HG03025 (cell line): ENCODE data around the gene RPS6KA2.

ENCODE experiments used
- ATAC-seq: cut with Tn5 transposase; IDR thresholded peaks from one replicate; pipeline ENCODE4 v1.9.1; 2021; ENCODE audit warnings: mild to moderate bottlenecking, moderate library complexity; ENCODE audit not compliant: unreplicated experiment, low FRiP score

Gene RPS6KA2

DNA sequence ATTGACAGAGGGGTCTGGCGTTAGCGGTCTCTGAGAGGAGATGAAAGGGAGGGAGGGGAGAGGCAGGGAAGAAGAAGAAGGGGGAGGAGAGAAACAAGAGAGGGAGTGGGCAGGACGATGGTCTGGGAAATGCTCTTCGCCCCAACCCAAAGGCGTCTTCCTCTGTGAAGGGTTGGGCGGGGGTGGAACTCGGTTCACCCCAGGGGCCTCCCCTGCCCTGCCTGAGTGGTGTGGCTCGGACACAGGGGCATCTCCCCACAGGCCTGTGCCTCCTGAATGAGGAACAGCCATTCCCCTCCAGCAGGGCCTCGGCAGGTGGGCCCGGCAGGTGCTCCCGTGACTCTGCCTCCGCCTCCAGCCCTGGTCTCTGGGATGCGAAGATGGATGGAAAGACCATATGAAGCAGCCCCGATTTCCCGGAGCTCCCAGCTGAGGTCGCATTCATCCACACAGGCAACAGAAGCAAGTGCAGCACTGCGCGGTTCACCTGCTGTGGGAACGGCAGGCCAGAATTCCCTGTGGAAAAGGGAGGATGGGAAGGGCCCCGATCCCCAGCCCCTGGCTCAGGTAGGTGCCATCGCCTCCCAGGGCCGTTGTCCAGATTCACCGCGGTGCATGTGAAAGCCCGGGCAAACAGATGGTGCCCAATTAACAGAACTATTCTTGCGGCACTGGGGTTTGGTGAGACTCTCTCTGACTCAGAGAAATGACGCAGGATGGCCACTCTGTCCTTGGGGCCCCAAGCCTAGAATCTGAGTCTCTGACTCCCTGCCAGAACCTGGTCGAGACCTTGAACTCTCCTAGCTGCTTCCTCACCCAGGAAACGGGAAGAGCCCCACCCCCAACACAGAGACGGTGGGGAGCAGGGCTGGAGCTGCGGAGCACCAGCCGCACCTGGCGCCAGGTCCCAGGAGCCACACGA is 29.4 kb upstream of the RPS6KA2 start:
- ATAC-seq, result no peak

DNA sequence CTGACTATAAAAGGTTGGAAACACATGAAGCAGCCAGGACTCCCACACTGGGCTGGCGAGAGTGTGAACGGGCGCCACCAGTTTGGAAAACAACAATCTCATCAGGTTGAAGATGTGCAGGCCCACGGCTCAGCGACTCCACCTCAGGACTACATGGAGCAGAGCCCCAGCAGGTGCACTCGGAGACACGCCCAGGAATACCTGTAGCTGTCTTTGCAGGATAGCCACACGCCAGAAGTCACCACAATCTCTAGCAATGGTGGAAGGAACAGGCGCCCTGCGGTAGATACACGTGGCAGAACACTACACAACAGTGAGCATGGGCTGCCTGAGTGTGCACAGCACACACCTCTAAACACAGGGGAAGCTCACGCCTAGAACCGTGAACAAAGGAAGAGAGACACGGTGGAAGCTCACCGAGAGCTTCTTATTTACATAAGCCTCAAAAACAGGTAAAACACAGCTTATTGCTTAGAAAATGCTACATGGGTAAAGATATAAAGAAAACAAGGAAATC is 28.7 kb upstream of the RPS6KA2 start:
- ATAC-seq, result no peak

DNA sequence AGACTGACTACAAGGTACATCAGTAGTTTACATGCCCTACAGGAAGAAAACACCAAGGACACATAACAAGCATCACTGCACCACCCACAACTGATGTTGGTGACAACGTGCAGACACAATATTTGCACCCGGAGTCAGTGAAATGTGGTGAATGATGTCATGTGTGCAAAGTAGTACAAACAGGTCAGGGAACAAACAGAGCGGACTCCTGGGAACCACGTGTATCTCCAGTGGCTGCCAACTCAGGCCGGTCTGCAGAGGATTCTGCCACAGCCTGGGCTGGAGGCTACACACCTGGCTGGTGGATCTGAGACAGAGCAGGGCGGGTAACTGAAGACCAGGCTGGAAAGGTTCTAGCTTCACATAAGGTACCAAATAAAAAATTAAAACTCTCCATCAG is 28.2 kb upstream of the RPS6KA2 start:
- ATAC-seq, result no peak

DNA sequence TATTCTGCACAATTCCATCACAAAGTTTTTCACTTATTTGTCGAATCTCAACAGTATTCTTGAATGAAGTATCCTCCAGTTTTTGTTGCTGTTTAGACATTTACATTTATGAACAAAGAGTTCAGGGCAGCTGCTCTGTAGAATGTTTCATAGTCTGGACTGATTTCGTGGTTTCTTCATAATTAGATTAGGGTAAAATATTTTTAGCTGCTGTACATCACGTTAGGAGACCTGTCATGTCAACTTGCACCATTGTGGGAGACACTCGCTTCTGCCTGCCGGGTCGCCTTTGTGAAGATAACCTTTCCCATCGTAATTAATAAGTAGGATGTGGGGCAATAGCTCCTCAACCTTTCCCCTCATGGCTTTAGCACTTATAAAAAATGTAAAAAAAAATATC is 27.5 kb upstream of the RPS6KA2 start:
- no peak for ATAC-seq

DNA sequence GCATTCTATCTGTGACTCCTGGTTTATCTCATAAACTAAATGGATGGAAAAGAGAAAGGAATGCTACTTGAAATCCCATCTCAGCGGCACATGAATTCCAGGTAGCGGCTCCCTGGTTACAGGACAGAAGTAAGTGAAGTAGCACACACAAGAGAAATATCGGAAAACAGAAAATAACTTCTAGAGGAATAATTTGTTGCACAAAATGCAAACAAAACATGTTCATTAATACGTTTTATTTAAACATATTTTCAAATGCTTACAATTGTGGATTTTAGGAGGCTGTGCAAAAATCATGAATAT is 26.5 kb upstream of the RPS6KA2 start:
- no peak for ATAC-seq

DNA sequence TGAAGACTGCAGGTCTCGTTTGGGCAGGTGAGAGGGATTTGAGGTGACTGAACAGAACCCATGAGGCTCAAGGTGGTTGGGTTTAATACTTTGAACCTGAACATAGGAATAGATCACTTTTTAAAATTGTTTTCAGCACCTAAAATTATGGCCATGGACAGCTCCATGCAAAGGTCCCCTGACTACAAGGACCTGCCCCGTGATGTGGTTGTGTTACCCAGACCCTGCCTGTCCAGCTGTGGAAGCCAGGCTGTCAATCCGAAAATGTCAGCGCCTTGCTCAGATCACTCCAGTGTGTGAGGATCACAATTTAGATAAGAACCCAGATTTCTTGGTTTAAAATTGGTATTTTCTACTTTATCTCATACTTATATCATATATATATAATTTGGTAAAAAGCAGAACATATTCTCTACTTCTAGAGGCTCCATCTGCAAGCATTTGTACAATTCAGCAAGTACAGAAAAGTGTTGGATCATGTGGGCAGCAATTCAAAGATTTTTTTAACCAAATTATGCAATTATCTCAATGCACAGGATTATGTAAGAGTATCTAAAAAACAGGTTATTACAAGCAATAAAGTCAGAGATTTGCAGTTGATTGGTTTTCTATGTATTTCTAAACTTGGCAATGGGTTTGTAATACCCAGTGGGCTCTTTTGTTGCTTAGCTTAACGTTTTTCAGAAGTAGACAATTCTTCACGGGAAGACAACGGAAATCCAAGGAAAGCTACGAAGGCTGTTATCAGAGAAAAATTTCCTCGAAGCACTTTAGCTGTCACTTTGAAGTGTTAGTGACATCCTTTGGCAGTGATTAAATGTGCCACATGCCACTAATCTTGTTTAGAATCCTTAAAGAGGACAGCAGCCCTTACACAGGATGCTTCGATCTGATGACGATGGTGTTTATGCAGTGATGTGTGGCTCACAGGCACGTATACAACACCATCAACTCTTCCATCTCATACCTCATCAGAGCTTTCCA is 24.1 kb upstream of the RPS6KA2 start:
- no peak for ATAC-seq

DNA sequence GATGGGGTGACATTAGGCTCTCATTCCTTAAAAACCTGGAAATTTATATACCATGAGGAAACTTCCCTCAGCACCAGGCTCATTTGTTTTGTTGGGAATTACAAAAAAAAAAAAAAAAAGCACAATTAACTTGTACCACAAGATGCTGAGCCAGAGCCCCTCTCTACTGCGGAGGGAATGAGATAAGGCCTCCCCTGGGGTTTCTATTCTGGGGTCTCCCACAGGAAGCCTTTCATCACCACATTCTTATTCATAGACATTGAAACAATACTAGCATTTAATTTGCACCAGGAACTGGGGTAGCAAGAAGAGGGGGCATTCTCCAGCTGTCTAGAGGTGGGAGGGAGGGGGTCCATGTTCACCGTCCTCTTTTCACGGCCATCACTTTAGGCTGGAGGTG is 23.0 kb upstream of the RPS6KA2 start:
- no peak for ATAC-seq

DNA sequence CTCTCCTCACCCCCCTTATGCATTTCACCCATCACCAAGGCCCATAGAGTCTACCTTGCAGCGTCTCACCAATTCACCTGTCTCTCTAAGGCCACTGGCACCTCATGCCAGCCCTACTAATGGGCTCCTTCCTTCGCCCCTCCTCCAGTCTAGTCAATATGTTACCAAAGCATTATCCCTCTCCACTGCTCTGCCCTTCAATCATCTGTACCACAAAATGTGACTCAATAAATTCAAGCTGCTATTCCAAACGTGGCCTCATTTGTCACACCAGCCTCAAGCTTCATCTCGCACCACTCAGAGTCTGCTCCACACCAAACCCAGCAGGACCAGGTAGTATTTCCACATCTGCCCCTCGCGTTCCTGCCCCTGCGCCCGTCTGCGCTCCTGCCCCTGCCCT is 21.8 kb upstream of the RPS6KA2 start:
- ATAC-seq, result no peak

DNA sequence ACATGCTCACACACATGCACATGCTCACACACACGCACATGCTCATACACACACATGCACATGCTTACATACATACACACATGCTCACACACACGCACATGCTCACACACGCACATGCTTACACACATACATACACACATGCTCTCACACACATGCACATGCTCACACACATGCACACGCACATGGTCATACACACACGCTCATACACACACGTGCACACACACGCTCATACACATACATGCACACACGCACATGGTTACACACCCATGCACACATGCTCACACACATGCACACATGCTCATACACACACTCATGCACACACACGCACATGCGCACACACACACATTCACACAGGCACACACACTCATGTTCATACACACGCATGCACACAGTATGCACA is 20.8 kb upstream of the RPS6KA2 start:
- ATAC-seq, result no peak

DNA sequence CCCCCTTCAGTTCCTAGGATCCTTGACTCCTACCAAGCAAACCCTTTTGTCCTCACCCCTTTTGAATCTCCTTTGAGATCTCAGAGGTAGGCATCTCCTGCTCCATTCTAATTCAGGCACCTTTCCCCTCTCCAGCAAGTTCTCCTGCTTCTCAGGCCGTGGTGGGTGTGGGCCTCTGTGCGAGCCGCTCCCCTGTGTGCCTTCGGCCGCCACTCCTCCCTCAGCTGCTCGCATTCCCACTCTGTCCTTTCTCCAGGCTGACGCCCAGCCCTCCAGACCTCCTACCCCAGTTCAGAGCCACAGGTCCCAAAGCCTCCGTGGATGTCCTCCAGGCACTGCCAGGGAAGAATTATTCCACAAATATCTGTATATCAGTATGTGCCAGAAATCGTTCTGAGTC is 19.7 kb upstream of the RPS6KA2 start:
- no peak for ATAC-seq

DNA sequence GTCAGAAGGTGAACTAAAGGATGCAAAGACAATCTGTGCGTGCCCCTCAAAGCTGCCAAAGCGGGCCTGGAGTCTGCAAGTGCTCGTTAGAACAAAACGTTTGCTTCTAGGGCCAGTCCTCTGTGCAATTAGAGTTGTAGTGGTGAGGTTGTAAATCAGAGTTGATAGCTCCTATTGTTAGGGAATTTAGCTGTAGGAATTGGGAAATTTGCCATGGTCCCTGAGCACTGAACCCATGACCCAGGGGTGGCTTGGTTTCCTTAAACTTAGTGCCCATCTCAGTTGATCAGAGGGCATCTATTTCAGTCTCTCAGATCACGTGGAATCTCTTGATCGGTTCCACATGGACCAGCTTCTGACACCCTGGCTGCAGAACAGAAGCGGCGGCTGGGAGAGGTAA is 18.8 kb upstream of the RPS6KA2 start:
- no peak for ATAC-seq

DNA sequence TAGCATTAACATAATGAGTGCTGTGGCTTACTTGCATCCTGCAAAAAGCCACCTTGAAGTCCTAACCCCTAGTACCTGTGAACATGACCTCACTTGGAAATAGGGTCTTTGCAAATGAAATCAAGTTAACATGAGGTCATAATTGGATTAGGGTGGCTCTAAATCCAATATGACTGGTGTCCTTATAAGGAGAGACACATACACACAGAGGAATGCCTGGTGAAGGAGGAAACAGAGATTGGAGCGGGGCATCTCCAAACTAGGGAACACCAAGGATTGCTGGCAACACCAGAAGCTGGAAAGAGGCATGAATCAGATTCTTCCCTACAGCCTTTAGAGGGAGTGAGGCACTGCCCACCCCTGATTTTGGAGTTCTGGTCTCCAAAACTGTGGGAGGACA is 17.6 kb upstream of the RPS6KA2 start:
- no peak for ATAC-seq

DNA sequence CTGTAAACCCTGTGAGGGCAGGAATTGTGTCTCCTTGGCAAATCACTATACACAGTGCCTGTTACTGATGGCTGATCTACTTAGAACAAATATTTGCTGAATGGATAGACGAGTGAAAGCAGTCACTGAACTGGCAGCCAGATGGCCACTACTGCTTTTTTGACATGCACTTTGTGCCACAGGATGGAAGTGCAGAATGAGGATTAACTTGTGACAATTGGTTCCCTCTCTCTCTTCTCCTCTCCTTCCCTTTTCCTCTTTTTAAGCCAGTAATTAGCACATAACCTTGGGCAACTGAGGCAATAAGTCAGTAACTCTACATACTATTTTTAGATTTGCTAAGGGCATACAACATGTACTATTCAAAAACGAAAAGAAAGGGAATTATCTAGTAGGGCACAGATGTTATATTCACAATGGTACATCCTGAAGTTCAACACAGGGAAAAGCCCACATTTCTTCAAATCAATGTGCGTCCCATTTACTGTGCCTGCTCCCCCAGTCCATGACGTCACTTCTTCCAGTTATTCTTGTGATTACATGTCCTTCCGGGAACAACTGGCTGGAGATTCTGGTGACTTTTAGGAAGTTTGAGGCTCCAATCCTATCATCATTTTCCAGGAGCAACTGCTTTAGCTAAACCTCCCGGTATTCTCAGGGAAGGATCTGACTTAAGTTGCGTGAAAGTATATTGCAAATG is 17.0 kb upstream of the RPS6KA2 start:
- no peak for ATAC-seq

DNA sequence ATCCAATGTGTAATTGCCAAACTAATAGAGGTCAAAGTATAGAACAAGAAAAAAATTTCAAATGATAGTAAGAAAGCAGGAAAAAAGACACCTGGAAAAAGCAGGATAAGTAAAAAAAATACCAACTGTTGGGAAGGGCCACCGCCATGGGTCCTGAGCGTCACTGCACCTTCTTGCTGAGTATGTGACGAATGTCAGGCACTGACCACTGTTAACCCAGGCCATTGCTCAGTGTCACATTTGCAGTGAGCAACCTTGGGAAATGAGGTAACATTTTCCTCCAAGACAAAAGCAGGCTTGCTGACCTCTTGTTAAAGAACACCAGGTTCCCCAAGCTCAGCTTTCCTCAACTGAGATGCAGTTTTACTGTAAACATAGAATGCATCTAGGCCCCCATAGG is 15.6 kb upstream of the RPS6KA2 start:
- no peak for ATAC-seq

DNA sequence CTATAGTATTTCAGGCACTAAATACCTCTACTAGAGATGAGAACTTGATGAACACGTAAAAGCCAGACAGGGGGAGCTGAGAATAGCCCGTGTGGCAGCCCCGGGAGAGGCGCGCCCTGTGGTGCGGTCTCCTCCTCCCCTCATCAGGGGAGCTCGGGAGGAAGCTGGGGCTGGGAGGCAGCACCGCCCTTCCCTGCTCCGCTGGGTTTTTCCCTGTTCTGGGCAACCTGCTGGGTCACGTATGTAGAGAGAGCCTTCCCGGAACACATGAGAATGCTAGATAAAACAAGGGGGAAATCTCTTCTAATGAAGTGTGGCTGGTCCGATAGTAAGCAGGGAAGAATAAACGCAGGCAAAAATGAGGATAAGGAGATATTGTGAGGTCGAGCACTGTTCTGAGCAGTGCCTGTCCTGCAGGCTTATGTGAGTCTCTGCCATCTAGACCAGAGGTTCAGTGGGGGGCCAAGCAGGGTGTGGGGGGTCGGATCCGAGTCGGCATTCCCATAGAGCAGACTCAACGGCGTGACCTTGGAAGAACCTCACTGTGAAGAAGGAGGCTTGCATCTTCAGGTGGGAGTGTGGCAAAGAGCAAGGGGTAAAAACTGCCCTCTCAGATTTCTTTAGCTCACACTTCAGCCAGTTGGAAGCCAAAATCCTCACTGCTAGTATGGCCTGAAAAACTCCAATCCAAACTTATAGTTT is 13.4 kb upstream of the RPS6KA2 start:
- no peak for ATAC-seq

DNA sequence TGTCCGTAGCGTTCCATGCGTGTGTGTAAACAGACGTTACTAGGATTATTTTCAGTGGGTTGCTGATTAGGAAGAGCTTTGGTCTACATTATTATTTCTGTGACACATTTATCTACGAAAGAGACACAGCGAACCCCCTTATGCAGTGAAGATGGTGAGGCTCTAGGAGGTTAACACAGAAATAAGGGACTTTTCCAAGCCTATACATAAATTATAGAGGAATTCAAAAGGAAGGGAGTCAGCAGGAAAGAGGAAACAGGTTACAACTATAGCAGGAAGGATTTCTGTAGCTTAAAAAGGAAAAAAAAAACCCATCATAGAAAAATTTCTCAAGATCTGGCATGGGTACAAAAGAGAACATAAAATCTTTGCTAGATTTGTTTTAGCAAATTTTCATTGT is 12.9 kb upstream of the RPS6KA2 start:
- ATAC-seq, result no peak

DNA sequence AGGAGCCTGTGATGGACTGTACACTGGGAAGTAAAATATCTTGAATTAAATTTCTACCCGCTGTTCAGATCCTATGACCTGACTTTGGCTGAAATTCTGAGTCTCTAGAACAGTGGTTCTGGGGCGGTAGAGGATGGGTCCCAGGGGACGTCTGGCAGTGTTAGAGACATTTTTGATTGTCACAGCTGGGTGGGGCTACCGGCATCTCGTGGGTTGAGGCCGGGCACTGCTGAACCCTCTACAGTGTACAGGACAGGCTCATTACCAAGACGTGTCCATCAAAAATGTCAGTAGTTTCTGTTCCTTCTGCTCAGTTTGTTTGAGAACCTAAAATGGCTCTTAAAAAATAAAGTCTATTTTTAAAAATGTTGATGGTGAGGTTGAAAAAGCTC is 11.5 kb upstream of the RPS6KA2 start:
- ATAC-seq, result no peak

DNA sequence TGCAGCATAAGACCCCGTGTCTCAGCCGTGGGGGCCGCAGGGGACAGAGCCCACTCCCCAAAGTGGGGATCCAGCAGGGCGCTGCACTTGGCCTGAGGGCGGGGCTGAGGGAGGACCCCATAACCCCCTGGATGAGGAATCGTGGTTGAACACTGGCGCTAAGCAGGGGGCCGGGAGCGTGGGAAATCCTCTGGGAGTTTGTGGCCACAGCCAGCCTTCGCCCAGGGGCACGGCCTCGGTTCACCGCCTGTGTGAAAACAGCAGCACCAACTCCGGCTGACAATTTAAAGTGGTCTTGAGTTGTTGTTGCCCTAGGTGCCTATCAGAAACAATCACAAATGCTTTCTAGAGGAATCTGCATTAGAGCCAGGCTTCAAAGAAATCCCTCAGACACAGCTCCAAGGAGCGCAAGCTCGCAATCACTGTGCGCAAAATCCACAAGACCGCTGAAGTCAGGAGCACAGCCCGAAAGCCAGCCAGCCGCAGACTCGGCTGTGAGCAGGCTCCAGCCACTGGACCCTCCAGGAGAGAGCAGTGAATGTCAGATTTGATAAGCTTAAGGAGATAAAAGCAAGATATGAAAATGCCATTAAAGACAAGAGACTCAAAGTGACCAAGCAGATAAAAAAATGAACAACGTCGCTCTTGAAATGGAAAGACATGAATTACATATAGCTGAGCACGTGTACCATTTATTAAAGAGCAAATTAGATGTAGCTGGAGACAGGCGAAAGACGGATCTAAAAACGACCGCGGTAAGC is 10.9 kb upstream of the RPS6KA2 start:
- no peak for ATAC-seq

DNA sequence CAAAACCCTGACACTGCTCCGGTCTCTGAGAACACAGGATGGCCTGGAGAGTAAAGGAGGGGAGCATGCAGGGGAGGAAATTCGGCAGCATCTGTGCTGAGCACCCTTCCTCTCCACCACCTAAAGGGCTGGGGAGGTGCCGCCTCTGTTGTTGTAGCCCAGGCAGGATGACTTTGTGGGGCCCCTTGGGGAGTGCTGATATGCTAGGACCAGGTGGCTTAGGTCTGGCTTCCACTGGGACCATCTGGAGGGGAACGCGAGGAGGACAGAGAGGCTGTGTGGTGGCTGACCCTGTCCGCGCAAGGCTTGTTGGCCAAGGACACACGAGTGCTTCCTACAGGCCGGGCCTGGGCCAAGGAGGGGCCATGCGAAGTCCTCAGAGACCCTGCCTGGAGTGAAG is 9.9 kb upstream of the RPS6KA2 start:
- no peak for ATAC-seq
